Spleen (tissue), 11 donors: ENCODE results near the gene GPR137. TPM values are rescaled to one million over a fixed set of nuclear protein-coding genes. Genes with fewer than 3 reads are reported as not detected.

Experiments
- DNase-seq: peaks from one replicate; pipeline ENCODE4 v3.0.0-alpha.2; 2020
- H3K27ac ChIP-seq, 8 donors: fragments of 200-600 bp; sonication (generic) in 7 of 8; 1 replicate in 4 of 8; 2 replicates in 4 of 8; pipeline versions ENCODE4 v1.5.0 to v1.8.0; 2016 to 2021; ENCODE audit warnings: inconsistent platforms in 4 of 8, mild to moderate bottlenecking in 4 of 8, moderate library complexity in 1 of 8
- H3K27me3 ChIP-seq, 7 donors: fragments of 200-600 bp; sonication (generic) in 6 of 7; replicated peaks in 1 of 7; 1 replicate in 4 of 7; 2 replicates in 3 of 7; pipeline versions ENCODE4 v1.5.0 to v1.8.0; 2016 to 2021; ENCODE audit warnings: inconsistent platforms in 3 of 7, mild to moderate bottlenecking in 1 of 7
- H3K36me3 ChIP-seq, 6 donors: fragments of 200-600 bp; sonication (generic) in 5 of 6; 1 replicate in 4 of 6; 2 replicates in 2 of 6; pipeline versions ENCODE4 v1.5.0 to v1.8.0; 2016 to 2021; ENCODE audit warnings: inconsistent platforms in 2 of 6
- H3K4me1 ChIP-seq, 6 donors: fragments of 200-600 bp; sonication (generic) in 5 of 6; 1 replicate in 3 of 6; 2 replicates in 3 of 6; pipeline versions ENCODE4 v1.5.0 to v1.8.0; 2016 to 2021; ENCODE audit warnings: inconsistent platforms in 3 of 6
- H3K4me3 ChIP-seq, 8 donors: fragments of 200-600 bp; sonication (generic) in 7 of 8; 1 replicate in 4 of 8; 2 replicates in 4 of 8; pipeline versions ENCODE4 v1.5.0 to v1.8.0; 2016 to 2021; ENCODE audit warnings: inconsistent platforms in 4 of 8, mild to moderate bottlenecking in 4 of 8, moderate library complexity in 2 of 8
- H3K9me3 ChIP-seq, 8 donors: fragments of 200-600 bp; sonication (generic) in 7 of 8; 1 replicate in 4 of 8; 2 replicates in 4 of 8; pipeline versions ENCODE4 v1.5.0 to v1.8.0; 2016 to 2021; ENCODE audit warnings: inconsistent platforms in 4 of 8
- CTCF ChIP-seq, 11 experiments: fragments of 200-600 bp in 7 of 11; fragments of 450-650 bp in 4 of 11; sonication (generic) in 4 of 11; IDR thresholded peaks in 8 of 11; conservative IDR thresholded peaks in 3 of 11; 1 replicate in 7 of 11; 2 replicates in 4 of 11; pipeline versions ENCODE4 v1.4.0 to v1.8.0; 2016 to 2021; ENCODE audit warnings: antibody characterized with exemption in 11 of 11, inconsistent platforms in 4 of 11, mild to moderate bottlenecking in 1 of 11
- POLR2A ChIP-seq, 3 donors: fragments of 450-650 bp; IDR thresholded peaks; one replicate each; pipeline ENCODE4 v1.5.1; 2017; ENCODE audit warnings: antibody characterized with exemption in 3 of 3, mild to moderate bottlenecking in 1 of 3
- POLR2AphosphoS5 ChIP-seq, 3 donors: sonication (generic); formaldehyde crosslinking; IDR thresholded peaks; one replicate each; pipeline ENCODE4 v1.5.1; 2017; ENCODE audit warnings: antibody characterized with exemption in 3 of 3
- whole genome bisulfite sequencing, 5 donors: extraction: QIAGEN DNeasy Blood & Tissue Kit in 3 of 5; methylation state at CpG; one replicate each; pipeline versions ENCODE4 v1.1.5 to v1.1.7; 2013 to 2018; 5-methylcytosine and 5-hydroxymethylcytosine counted together
- intact Hi-C: fragments of 100-400 bp; cut with DNase I; formaldehyde crosslinking; loops from one replicate; pipeline ENCODE4 v1.15.0; 2023; ENCODE audit warnings: low total_unique reads
- polyA plus RNA-seq, 3 donors: library from polyadenylated mRNA; stranded (reverse); fragments of 200-250 nt; gene quantifications; one replicate each; pipeline ENCODE4 v1.2.1, GENCODE V29; 2013
- total RNA-seq, 7 donors: library from RNA; depleted of rRNA in 3 of 7; stranded (reverse); fragments of >200 nt in 3 of 7; fragmentation: NEBNext Ultra II Directional in 4 of 7; extraction: Animal tissue kit (Norgen Biotek cat#: 25700) in 4 of 7; gene quantifications; one replicate each; pipeline versions ENCODE4 v1.1.0 to v1.2.1, GENCODE V29; 2016 to 2021
- donor health status: healthy with polysubstance abuse.
- donor health status: DM: no; HTN: no; CAD: no; lungs with moderate emphysema.
- donor health status: DM: no; HTN: no; CAD: no.
- donor health status: Bipolar disorder and iron deficiency.
- donor health status: healthy.
- donor health status: DM: no; HTN: no; CAD: no.
- donor health status: DM: yes; HTN: yes; CAD: no.

The GPR137 gene
- total and polyA plus RNA-seq, 10 donors, result 13.7 to 37.2 (median 28.1) TPM

GRCh38 chr11:64251016-64251752 is 34.5 kb upstream of the GPR137 start, which contains the start of gene PLCB3:
Gene PLCB3, plus strand, starts transcription at chr11:64251530. Its CDS starts 120 bp downstream, at chr11:64251650.
- Histone ChIP-seq H3K27me3 (no peaks in the 10 kb centered on the region), H3K4me1 (peaks cover 9 to 77% (median 50%) of the 10 kb centered on the region in 6 donors), H3K27ac (peak within 1 kb of the TSS in 6 of 8 donors; percentile 64 to 85 (median 78)), H3K4me3 (peak within 1 kb of the TSS; percentile 62 to 96 (median 80)), H3K36me3 (peaks cover 0 to 21% (median 11%) of the 10 kb centered on the region in 6 donors), H3K9me3 (no peaks in the 10 kb centered on the region)
- peak; percentile 92 for DNase-seq
- no peak for TF ChIP-seq POLR2A (IDR thresholded peaks at IDR 0.05)
- TF ChIP-seq POLR2AphosphoS5 (IDR thresholded peaks at IDR 0.05), result peak; percentile 13 to 67 (median 62)
- TF ChIP-seq CTCF (IDR thresholded peaks at IDR 0.05 in 8 of 11, conservative IDR thresholded peaks at IDR 0.05 in 3 of 11), result peak; percentile 76 to 97 (median 90)
- intact Hi-C loops, result no loop called here
- WGBS, 5 donors, result 0 to 1% (median 1%) methylated on average over 9 to 75 of the region's 75 CpGs

- TF ChIP-seq POLR2A (IDR thresholded peaks at IDR 0.05) (no peak), POLR2AphosphoS5 (IDR thresholded peaks at IDR 0.05) (no peak), CTCF (IDR thresholded peaks at IDR 0.05 in 8 of 11, conservative IDR thresholded peaks at IDR 0.05 in 3 of 11) (no peak)
- no peak for DNase-seq
- Histone ChIP-seq H3K27ac (peak overlapping the region in 6 of 8 donors; percentile 64 to 85 (median 78)), H3K4me3 (peak overlapping the region; percentile 62 to 96 (median 80)), H3K27me3 (no peaks in the 10 kb centered on the region), H3K9me3 (no peaks in the 10 kb centered on the region), H3K36me3 (peaks cover 0 to 26% (median 16%) of the 10 kb centered on the region in 6 donors), H3K4me1 (peaks cover 9 to 75% (median 50%) of the 10 kb centered on the region in 6 donors)
- intact Hi-C loops, result no loop called here
- 0 to 4% (median 2%) methylated on average over 13 to 18 of the region's 18 CpGs for WGBS, 5 donors
These were observed 34.0 kb upstream of the GPR137 start for GRCh38 chr11:64251753-64252002.

DNA sequence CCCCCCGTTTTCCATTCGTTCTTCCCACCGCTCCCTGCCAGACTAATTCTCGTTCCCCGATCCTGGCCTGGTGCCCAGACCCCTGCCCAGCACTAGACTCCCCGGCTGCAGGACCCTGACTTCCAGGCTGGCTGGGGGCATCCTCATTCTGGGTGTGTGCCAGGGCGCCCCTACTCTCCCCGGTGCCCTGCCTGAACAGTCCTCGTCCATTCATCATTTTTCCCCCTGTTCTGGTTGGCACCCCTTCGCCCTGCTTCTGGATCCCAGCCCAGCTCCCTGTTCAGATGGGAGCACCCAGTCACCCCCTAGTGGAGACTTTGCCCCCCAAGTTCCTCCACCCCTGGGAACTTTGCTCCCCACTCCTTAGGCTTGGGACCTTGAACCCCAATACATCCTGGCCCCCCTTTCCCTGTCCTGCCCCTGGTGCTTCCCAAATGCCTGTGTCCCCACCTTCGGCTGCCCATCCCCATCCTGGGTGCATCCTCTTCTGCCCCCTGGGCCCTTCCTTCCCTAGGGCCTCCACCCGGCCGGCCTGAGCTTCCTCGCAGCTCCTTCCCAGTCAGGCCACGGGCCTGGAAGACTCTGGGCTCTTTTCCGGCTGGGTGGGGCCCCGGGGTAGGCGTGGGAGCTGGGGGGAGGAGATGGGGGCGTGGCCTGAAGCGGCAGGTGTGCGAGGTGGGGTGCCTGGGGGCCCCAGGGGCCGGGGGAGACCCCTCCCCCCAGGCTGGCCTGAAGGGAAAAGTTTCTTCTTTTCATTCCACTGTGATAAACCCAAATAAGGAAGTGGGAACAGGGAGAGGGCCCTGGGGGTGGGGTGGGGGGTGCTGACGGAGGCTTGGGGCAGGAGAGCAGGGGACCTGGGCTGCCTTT is 33.4 kb upstream of the GPR137 start:
- TF ChIP-seq POLR2AphosphoS5 (IDR thresholded peaks at IDR 0.05) (peak in 1 of 3 donors; percentile 19), POLR2A (IDR thresholded peaks at IDR 0.05) (no peak), CTCF (IDR thresholded peaks at IDR 0.05 in 8 of 11, conservative IDR thresholded peaks at IDR 0.05 in 3 of 11) (peak in 5 of 11 experiments; percentile 23 to 45 (median 34))
- H3K36me3 ChIP-seq, result peaks cover 0 to 32% (median 19%) of the 10 kb centered on the region in 6 donors
- 5 to 6% (median 6%) methylated on average over 23 of the region's 23 CpGs for WGBS, 5 donors

More for the DNA sequence above, 33.4 kb upstream of the GPR137 start:
- H3K27me3 ChIP-seq, result no peaks in the 10 kb centered on the region
- H3K4me3 ChIP-seq, result peak overlapping the region; percentile 62 to 96 (median 80)
- intact Hi-C loops, result no loop called here
- H3K9me3 ChIP-seq, result no peaks in the 10 kb centered on the region
- H3K27ac ChIP-seq, result peak overlapping the region in 5 of 8 donors; percentile 64 to 85 (median 82)
- no peak for DNase-seq
- H3K4me1 ChIP-seq, result peaks cover 9 to 71% (median 45%) of the 10 kb centered on the region in 6 donors
